Panc1 (cell line): Measurements from ENCODE around the gene SNX27.

Experiments
- POLR2AphosphoS5 ChIP-seq: IDR thresholded peaks from 2 replicates; pipeline ENCODE4 v1.6.1; 2012; ENCODE audit warnings: mild to moderate bottlenecking, low read depth, low read length, moderate library complexity
- SIN3A ChIP-seq: IDR thresholded peaks from 2 replicates; pipeline ENCODE4 v1.6.1; 2012; ENCODE audit warnings: low read depth, mild to moderate bottlenecking, low read length, moderate library complexity, borderline replicate concordance; ENCODE audit not compliant: insufficient read depth
- TCF7L2 ChIP-seq: IDR thresholded peaks from 2 replicates; pipeline ENCODE4 v1.6.1; 2011; ENCODE audit warnings: mild to moderate bottlenecking, low read depth, low read length, inconsistent platforms
- TF ChIP-seq, protein P1 (sequence below): fragments of 450-650 bp; IDR thresholded peaks from 2 replicates; pipeline ENCODE4 v1.5.1; 2017; ENCODE audit warnings: mild to moderate bottlenecking

DNA sequence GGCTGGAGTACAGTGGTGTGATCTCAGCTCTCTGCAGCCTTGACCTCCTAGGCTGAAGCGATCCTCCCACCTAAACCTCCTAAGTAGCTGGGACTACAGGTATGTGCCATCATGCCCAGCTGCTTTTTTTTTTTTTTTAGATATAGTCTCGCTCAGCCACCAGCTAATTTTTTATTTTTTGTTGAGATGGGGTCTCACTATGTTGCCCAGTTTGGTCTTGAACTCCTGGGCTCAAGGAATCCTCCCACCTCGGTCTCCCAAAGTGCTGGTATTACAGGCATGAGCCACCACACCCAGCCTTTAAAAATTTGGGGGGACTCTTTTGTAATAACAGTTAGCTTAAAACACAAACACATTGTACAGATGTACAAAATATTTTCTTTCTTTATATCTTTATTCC, 1.7 kb upstream of the SNX27 start:
- no peak for TF ChIP-seq SIN3A
- TF ChIP-seq, protein P1, sequence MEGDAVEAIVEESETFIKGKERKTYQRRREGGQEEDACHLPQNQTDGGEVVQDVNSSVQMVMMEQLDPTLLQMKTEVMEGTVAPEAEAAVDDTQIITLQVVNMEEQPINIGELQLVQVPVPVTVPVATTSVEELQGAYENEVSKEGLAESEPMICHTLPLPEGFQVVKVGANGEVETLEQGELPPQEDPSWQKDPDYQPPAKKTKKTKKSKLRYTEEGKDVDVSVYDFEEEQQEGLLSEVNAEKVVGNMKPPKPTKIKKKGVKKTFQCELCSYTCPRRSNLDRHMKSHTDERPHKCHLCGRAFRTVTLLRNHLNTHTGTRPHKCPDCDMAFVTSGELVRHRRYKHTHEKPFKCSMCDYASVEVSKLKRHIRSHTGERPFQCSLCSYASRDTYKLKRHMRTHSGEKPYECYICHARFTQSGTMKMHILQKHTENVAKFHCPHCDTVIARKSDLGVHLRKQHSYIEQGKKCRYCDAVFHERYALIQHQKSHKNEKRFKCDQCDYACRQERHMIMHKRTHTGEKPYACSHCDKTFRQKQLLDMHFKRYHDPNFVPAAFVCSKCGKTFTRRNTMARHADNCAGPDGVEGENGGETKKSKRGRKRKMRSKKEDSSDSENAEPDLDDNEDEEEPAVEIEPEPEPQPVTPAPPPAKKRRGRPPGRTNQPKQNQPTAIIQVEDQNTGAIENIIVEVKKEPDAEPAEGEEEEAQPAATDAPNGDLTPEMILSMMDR = no peak
- no peak for TF ChIP-seq TCF7L2
- TF ChIP-seq POLR2AphosphoS5 = no peak
